HG03066 (cell line): ENCODE results near the gene SSUH2.
A peak's percentile ranks its signal among the peaks of the same experiment; 100 is the strongest.
"Not testable (repeated sequence)": the region's sequence is repeated elsewhere in the genome, so short reads cannot be mapped to it uniquely, and the experiment has no call there.

Source experiments
- ATAC-seq: cut with Tn5 transposase; IDR thresholded peaks from one replicate; pipeline ENCODE4 v1.9.1; 2021; ENCODE audit warnings: low read depth; ENCODE audit not compliant: unreplicated experiment

The SSUH2 gene

DNA sequence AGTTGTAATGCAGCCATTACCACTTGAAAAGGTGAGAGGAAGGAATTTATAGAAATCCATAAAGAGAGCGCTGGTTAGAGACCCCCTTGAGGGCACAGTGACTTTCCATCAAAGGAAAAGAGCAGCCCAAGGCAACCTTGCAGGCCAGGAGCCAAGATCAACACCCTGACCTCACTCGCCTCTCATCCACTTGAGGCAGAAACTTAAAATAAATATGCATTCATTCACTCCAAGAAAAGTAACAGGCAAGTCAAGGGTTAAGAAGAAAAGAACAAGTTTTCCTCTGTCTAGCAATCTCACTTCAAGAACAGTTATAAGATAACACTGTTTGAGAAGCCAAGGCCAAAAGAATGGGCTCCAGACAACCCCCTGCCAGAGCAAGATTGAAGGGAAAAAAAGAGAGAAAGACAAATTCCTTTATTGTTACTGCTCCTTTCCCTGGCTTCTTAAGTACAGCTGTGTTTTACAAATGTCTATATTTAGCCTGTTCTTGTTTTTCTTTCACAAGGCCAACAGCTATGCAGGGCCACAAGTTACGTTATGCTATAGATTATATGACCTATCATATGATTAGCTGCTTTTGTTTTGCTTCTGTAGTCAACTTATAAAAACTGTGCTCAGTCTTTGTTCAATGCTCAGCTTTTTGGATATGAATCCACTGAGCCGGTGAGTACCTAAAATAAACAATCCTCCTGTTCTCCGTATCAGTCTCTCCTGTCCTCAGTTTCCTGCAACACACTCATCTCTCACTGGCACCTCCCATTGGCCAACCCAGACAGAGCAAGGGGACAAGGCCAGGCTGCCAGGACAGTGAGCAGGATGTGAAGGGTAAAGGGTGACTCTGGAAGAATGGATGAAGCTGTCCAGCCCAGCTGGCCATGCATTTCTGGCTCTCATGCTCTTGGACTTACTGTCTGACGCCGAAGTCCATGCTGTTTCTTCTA, 15.8 kb upstream of the SSUH2 start:
- no peak for ATAC-seq

DNA sequence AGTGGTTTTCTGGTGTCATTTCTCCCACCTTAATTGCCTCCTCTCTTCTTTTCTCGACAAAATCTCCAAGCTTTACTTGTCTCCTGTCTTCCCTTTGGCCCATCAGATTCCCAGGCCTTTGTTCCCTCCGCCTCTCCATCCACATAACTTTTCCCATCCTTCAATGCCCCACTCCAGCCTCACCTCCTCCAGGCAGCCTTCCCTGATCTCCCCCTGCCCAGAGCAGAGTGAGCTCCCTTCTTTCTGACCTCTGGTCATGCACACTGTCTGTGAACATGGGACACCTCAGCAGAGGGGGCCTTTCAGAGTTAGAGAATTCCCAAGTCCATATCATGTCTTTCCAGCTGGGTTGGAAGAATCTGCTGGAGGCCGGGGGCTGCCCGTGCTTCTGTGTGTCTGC, 14.6 kb upstream of the SSUH2 start:
- ATAC-seq, result no peak

DNA sequence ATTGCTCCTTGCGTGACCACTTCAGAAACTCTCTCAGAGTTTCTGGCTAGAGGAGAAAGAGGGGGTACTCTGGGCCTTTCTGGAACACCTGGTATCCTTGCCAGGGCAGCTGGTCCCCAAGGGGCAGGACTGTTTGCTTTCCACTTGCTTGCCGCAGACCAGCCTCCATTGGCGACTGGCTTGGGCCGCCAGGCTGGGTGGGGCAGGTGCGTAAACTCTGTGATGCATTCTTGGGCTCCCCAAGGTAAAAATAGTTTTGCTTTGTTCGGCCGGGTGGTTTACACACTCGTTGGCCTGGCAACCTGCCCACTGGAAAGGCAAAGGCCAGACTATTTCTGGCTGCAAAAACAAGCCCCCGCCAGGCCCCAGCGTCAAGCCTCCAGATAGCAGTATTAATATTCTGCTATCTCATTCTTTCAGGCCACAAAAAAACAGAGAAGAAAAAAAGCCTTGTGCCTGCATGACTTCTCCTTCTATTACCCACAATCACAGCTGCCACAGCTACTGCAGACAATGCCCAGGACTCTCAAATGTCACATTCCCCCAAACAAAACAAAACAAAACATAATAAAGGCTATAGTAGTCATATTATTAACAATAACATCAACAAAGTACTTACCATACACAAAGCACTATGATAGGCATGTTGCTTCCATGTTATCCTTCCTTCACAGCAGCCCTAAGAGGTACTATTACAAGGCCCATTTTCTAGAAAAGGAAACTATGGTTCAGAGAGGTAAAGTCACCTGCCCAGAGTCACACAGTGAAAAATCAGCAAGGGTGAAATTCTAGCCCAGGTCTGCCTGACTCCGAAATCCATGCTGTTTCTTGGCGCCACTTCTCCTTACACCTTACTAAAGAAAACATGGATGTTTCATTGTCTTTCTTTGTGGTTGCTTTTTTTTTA, 14.0 kb upstream of the SSUH2 start:
- peak; percentile 85 for ATAC-seq

DNA sequence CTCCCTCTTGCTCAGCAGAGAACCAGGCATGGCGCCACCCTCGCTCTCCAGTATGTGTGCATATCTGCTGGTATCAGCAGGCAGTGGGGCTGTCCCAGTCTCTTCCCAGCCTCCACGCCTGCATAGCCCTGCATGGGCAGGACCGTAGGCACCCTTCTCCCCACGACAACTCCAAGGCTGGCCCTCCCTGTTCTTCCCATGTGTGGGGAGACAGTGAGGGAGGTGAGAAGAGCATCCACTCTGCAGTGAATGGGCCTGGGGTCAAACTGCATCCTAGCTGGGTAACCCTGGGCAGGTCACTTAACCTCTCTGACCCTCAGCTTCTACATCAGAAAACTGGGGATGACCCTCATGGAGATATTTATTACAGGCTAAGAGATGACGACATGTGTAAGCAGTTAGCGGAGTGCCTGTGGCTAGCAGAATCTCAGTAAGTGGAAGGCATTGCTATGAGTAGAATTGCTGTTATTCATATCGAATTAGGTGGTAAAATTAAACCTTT, 13.3 kb upstream of the SSUH2 start:
- peak; percentile 31 for ATAC-seq

DNA sequence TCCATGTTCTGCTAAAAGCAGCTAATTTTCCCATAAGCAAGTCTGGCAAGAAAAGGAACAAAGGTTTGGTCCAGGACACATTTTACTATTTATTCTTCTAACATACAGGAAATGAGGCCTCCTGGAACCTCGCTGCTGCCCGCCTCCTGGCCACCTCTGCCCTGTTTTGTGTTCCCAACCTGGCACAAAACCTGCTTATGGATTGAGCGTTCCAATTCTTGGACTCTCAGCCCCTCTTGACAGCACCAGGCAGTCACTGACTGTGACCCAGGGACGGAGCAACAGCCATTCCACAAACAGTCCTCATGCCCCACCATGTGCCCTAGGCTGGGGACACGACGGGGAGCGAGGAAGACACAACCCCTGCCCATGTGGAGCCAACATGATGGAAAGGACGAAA, 11.6 kb upstream of the SSUH2 start:
- no peak for ATAC-seq

DNA sequence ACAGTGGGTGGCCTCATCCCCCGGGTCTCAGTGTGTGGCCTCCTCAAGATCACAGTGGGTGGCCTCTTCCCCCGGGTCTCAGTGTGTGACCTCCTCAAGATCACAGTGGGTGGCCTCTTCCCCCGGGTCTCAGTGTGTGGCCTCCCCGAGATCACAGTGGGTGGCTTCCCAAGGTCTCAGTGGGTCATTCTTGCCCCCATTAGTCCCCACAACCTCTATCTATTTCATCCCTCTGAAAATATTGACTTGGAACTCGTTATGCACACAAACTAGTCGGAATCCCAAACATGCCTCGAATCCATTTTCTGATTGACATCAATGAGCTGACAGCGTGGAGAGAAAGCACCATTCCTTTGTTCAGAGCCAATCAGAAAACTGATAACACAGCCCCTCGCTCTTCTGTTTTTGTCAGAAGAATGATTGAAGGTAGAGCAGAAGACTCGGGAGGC, 10.8 kb upstream of the SSUH2 start:
- no peak for ATAC-seq

DNA sequence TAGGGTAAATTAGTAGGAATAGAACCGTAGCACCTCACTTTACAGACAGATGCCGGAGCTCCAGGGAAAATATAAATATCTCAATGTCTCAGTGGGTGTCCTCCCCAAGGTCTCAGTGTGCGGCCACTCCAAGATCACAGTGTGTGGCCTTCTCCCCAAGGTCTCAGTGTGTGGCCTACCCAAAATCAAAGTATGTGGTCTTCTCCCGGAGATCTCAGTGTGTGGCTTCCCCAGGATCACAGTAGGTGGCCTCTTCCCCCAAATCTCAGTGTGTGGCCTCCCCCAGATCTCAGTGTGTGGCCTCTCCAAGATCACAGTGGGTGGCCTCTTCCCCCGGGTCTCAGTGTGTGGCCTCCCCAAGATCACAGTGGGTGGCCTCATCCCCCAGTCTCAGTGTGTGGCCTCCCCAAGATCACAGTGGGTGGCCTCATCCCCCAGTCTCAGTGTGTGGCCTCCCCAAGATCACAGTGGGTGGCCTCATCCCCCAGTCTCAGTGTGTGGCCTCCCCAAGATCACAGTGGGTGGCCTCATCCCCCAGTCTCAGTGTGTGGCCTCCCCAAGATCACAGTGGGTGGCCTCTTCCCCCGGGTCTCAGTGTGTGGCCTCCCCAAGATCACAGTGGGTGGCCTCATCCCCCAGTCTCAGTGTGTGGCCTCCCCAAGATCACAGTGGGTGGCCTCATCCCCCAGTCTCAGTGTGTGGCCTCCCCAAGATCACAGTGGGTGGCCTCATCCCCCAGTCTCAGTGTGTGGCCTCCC, 10.2 kb upstream of the SSUH2 start:
- ATAC-seq, result not testable (repeated sequence)

DNA sequence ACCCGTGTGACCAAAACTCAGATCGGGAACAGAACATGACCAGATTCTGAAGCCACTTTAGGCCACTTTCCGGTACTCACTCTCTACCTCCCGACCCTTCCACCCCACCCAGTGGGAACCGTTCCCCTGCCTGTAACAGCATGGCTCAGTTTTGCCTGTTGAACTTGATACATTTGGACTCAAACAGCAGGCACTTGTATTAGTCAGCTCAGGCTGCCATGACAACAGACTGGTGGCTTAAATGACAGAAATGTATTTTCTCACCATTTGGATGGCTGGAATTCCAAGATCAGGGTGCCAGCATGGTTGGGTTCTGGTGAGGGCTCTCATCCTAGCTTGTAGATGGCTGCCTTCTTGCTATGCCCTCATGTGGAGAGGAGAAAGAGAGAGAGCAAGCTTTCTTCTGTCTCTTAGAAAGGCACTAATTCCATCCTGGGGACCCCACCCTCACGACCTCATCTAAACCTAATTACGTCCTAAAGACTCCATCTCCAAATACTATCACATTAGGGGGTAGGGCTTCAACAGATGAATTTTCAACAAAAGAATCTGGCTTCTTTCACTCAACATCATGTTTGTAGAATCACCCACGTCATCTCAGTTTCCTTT, 9.3 kb upstream of the SSUH2 start:
- ATAC-seq, result no peak

DNA sequence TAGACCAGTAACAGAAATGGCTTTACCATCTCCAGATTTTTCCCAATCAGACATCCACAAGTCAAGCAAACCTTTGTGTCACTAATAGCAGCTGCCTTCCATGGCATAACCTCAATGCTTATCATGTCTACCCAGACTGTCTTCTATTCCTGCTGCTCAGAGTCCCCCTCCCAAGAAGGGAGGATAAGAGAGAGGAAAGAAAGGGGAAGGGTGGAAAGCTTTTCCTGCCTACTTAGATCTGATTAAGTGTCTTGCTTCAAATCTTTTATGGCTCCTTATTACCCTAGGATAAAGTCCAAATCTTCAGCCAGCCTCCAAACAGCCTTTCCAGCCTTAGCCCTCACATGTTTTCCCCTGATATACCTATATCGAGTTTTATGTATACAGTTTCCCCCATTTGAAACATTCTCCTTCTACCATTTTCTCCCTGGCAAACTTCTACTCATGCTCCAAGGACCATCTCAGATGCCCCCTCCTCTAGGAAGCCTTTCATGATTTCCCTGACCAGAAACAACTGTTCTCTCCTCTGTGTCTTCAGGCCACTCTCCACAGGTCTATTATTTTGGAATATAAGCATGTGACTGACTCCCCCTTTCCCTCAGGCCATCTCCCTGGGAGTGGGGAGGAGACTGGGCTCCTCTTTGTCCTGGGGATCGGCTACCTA, 7.9 kb upstream of the SSUH2 start:
- ATAC-seq, result no peak

DNA sequence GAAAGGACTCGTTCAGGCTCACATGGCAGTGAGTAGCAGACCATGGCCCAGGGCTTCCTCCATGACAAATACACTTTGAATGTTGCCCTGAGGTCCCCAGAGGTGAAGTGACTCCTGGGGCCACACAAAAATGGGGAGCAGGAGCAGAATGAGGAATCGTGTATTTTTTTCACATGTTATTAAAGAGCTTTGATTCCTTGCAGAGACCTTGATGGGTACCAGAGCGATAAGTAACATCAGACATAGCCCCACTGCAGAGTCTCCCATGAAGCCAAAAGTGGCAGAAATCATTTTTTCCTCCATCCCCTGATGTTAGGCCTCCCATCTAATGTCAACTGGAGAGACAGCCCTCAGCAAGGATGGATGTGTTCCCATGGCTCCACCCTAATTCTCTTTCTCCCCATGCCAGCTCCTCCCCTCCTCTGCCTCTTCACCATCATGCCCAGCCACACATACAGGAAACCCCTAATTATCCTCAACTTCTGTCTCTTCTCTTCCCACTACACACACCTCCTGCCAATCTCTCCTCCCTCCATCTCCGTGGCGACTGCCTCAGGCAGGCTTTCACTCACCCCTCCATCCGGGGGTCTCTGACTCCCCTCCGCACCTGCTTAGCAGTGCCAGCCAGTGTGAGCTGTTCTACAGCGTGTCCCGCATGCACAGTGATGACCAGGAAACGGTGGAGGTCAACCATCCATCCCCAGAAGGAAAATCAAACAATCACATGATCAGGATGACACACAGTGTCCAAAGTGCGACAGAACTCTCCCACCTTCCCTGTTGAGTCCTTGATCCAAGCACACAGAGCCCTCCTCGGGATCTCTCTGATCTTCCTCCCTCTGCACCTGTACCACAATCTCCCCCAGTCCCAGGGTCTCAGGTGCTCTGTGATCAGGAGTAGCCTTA, 7.1 kb upstream of the SSUH2 start:
- ATAC-seq, result no peak

DNA sequence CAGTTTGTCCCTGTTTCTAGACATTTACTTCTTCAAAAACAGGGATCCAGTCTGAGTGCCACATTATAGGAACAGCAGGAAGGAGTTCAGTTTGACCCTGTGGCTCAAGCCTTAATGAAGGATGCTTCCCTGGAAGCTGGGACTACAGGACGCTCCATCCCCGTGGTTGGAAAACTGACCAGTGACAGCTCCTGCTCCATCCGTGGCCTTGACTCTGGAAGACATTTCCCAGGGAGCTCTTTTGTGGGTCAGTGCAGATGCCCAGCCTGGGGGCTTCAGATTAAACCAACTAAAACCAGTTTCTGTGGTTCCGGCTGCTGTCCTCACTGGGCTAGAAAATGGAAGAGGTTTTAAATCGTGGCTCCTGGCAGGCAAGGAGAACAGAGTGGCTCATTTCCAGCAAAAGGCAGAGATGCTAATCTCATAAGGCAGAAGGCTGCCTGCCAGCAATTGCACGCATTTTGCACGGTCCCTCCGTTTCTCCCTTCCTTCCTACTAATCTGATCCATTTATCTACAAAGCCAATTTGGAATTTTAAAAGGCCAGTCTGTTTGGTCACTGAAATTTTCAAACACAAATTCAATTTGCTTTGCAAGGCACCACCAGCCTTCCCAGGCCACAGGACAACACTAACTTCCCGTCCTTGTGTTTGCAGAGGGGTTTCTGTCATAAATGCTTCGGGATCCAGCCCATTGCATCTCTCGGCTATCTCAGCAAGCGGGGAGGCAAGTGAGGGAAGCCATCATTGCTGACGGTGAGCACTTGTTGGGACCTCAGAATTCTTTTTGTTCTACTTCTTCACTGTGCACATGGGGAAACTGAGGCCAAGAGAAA, 6.2 kb upstream of the SSUH2 start:
- ATAC-seq, result no peak

DNA sequence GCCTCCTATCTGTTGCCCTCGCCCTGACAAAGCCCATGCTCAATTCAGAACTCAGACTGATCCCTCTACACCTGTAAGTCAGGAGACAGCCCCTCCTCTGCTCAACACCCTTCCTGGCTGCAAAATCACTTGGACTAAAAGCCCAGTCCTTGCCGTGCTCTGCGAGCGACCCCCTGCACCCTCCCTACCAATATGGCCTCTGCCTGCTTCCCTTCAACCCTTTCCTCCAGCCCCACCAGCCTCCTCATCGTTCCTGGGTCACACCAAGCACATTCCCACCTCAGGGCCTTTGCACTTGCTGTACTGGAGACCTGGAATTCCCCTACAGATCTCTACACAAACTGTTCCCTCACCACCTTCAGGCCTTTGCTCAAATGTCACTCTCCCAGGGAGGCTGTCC, 5.2 kb upstream of the SSUH2 start:
- no peak for ATAC-seq

DNA sequence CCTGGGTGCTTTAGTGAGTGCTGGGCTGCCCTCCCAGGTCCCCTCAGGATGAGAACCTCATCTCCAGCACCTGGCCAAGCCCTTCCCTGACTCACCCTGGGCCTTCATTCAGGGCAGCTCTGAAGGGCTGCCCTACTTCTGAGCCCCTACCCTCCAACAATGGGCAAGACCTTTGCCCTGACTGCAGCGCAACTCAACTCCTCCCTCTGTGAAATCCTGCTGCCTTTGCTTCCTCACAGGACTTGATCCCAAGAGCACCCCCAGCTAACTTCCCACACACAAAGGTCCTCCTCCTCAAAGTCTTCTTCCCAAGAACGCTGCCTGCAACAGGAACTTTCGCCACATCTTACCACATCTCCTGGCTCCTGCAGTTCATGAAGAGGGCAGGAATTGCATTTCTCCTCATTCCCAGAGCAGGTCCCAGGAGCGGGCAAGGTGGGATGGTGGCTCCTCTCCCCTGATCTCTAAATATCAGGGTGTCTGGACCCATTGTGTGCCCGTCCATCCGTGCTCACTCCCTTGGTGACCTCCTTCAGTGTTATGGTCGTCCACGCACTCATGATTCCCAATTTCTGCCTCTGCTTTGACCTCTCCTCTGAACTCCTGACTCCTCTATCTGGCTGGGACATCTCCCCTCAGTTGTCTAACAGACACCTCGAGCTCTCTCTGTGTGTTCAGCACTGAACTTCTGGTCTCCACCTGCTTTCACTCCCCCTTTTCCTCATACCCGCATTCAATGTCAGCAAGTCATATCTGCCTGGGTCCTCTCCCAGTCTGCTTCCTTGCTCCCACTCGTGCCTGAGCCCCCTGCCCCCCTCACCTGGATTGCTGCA, 4.5 kb upstream of the SSUH2 start:
- ATAC-seq, result no peak

DNA sequence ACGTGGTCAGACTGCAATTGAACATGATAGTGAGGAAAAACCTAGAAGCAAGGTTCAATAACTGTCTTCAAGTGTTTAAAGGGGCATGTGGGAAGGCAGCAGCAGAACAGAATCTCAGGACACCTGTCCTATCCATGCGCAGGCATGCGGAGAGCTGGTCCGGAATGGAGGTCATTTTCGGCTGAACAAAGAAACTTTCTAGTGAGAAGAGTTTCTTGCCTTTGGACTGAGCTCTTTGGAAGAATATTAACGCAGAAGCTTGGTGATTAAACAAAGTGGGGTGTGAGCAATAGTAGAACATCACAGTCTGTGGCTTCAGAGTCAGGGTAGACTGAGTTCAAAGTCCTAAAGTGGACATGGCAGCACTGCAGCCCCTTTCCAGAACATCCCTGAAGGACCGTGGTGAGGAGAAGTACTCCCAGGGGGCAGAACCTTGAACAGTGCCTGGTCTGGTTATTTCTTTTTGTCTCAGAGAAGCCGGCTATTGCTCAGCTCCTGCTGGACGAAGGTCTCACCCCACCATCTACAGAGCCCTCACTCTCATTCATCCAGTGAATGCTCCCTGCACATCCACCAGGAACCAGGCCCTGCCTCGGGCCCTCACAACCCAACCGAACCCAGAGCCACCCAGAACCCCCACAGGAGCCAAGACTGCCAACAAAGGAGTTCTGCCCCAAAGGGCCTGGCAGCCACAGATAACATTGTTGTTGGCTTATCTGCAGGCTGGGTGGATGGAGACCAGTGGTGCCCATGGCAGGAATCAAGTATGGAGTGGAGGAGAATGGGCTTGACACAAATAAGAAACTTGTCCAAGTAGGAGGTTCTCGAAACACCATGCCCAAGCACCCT, 2.8 kb upstream of the SSUH2 start:
- no peak for ATAC-seq

DNA sequence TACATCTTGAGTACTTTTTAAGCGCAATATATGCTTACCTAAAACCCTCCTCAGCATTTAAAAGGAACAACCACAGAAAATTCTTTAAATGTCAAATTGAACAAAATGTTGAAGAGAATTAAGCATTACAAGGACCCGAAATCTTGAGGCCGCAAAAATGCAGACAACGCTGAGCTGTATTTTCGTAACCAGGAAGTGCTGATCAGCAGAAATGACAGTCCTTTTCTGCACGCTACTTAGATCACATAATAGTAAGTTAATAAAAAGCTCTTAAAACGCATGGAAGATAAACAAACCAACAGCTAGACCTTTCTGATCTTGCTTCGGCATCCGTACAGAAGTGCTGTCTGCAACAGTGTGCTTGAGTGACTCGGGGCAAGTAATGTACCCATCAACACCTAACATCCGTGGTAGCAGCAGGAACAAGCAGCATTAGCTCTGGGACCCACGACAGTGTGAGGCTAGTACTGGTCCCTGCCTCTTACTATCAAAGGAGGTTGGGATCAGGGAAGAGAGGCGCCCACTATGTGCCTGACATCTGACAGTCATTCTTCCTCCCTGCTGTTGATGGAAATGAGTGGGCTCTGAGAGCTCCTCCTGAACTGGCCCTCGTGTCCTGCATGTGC, 1.8 kb upstream of the SSUH2 start:
- no peak for ATAC-seq
